HG02763 (cell line): ENCODE results near the gene IFI35.
A peak's percentile ranks its signal among the peaks of the same experiment; 100 is the strongest.
"Not testable (repeated sequence)": the region's sequence is repeated elsewhere in the genome, so short reads cannot be mapped to it uniquely, and the experiment has no call there.

Source experiments
- ATAC-seq: cut with Tn5 transposase; IDR thresholded peaks from one replicate; pipeline ENCODE4 v1.9.1; 2021; ENCODE audit warnings: mild to moderate bottlenecking, moderate library complexity; ENCODE audit not compliant: unreplicated experiment

Gene IFI35

GRCh38 chr17:43006639-43007551, at the start of gene IFI35:
IFI35 (plus strand) TSS chr17:43006784; CDS start chr17:43006948, 164 bp downstream.
- ATAC-seq: peak; percentile 83

- ATAC-seq: peak; percentile 84
Measured at GRCh38 chr17:42964161-42964932, 42.2 kb upstream of the IFI35 start, which contains the start of gene AARSD1. AARSD1 (minus strand) TSS chr17:42964454; CDS start chr17:42964440, 14 bp downstream.

GRCh38 chr17:42967925-42968324, 38.7 kb upstream of the IFI35 start:
- ATAC-seq: no peak

- ATAC-seq: no peak
Measured at GRCh38 chr17:42969001-42969581, 37.5 kb upstream of the IFI35 start.

GRCh38 chr17:42971589-42971988, 35.0 kb upstream of the IFI35 start:
- no peak for ATAC-seq

GRCh38 chr17:42973323-42973722, 33.3 kb upstream of the IFI35 start:
- ATAC-seq: not testable (repeated sequence)

GRCh38 chr17:42975265-42975664, 31.3 kb upstream of the IFI35 start:
- no peak for ATAC-seq

- not testable (repeated sequence) for ATAC-seq
Measured at GRCh38 chr17:42975701-42976100, 30.9 kb upstream of the IFI35 start.

GRCh38 chr17:42979511-42980273, 26.9 kb upstream of the IFI35 start, which contains the start of gene PTGES3L:
PTGES3L (minus strand) TSS chr17:42980080; CDS start chr17:42980053, 27 bp downstream.
- ATAC-seq: no peak

- peak; percentile 63 for ATAC-seq
Measured at GRCh38 chr17:42980274-42980765, 26.3 kb upstream of the IFI35 start, which contains the start of gene RUNDC1. RUNDC1 (plus strand) TSS chr17:42980565; CDS start chr17:42980577, 12 bp downstream.

- ATAC-seq: peak; percentile 43
Measured at GRCh38 chr17:42980766-42981397, 25.7 kb upstream of the IFI35 start.

GRCh38 chr17:42982266-42982665, 24.3 kb upstream of the IFI35 start:
- no peak for ATAC-seq

- ATAC-seq: no peak
Measured at GRCh38 chr17:42985225-42985624, 21.4 kb upstream of the IFI35 start.

- ATAC-seq: no peak
Measured at GRCh38 chr17:42989141-42989540, 17.4 kb upstream of the IFI35 start.

- ATAC-seq: no peak
Measured at GRCh38 chr17:42989726-42990652, 16.6 kb upstream of the IFI35 start.

- no peak for ATAC-seq
Measured at GRCh38 chr17:42991471-42991870, 15.1 kb upstream of the IFI35 start.

- no peak for ATAC-seq
Measured at GRCh38 chr17:42992872-42993271, 13.7 kb upstream of the IFI35 start.

- not testable (repeated sequence) for ATAC-seq
Measured at GRCh38 chr17:42993913-42994312, 12.7 kb upstream of the IFI35 start.
